Measurements from ENCODE around the gene PRICKLE1.

The PRICKLE1 gene

DNA sequence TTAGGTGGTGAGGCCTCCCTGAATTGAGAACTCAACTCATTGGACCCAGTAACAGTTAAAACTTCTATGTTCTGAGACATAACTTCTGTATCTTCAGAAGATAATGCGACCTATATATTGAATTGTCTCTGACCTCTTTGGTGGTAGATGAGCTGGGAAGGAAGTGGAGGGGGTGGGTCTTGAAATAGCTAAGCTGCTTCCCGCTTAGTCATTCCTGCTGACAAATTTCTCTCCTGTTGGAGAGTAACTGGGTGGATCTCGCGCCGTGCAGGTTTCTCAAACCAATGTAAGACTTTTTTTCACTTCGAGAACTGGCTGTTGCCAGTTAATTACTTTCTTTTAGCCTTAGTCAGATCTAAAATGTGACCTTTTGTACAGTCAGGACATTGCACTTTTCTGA lies 162.8 kb downstream of the PRICKLE1 start:
- H3K36me3 ChIP-seq (ENCODE audit: control insufficient read depth, insufficient read depth, low read length): peaks cover 6% of the 10 kb centered on the region
- H3K9me3 ChIP-seq (ENCODE audit: control insufficient read depth, insufficient read depth, low read depth, low read length): no peaks in the 10 kb centered on the region
- no peaks in the 10 kb centered on the region for H3K27me3 ChIP-seq (ENCODE audit: control insufficient read depth, insufficient read depth, low read length)
- H3K27ac ChIP-seq (ENCODE audit: low read depth, low read length): 0 out of 2 replicates have a peak overlapping the region, but pooled peaks have one; percentile 2
- H3K4me1 ChIP-seq (ENCODE audit: control insufficient read depth, insufficient read depth, low read length): peaks cover 11% of the 10 kb centered on the region
- H3K4me3 ChIP-seq (ENCODE audit: low read depth, low read length): no peak overlapping the region
- no peak overlapping the region for H3K9ac ChIP-seq (ENCODE audit: low read length)

DNA sequence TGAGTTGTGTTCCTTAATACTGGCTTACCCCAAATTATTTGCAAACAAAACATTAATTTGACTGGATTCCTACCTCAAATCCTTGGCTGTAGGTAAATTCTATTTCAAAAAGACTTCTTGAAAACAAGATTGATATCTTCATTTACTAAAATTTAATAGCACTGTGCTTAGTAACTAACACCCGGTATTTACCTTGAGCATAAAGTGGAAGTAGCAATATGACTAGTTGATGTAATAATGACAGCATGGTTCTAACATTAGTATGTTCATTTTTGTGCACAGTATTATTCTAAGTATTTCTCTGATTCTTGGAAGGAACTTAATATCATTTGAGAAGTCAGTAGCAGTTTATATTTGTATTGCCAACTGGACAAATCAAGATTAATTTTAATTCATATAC lies 166.8 kb downstream of the PRICKLE1 start:
- Histone ChIP-seq H3K27ac (ENCODE audit: low read depth, low read length) (no peak overlapping the region), H3K9me3 (ENCODE audit: control insufficient read depth, insufficient read depth, low read depth, low read length) (no peaks in the 10 kb centered on the region), H3K4me3 (ENCODE audit: low read depth, low read length) (no peak overlapping the region)

DNA sequence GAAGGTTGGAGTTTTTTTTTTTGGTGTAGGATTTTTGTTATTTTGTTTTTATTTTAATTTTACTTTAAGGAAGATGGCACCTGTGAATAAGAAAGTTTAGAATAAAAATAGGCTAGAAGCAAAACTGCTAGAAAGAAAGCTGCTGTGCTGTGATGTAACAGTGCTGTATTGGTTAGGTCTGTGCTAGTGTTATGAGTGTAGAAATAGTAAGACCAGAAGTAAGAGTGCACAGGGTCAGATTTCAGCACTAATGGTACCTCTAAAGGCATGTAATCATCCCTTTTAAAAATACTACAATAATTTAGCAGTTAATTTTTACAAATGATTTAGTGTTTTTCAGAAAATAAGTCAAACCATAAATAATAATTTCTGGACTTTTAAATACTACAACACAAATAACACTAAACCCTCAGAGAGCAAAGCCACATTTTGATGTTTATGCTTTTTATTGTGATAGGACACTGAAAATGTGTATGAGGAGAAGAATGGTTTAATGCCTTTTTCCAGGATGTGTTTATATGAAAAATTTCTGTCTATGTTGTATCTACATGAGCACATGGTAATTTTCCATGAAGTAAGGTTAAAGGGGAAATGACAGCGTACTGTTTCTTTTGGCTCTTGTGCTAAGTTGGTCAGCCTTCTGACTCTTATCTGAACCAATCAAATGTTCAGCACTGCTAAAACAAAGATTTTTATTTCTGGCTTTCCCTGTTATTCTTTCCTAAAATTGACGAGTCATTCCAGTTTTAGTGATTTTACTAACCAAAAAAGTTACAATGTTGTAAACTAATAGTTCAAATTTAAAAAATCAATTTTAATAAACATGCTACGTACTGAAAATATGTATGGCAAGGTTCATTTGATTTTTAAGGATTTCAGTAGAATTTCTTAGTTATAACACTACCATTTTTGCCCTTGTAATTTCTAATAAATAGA lies 167.4 kb downstream of the PRICKLE1 start:
- H3K9me3 ChIP-seq (ENCODE audit: control insufficient read depth, insufficient read depth, low read depth, low read length): no peaks in the 10 kb centered on the region
- no peak overlapping the region for H3K27ac ChIP-seq (ENCODE audit: low read depth, low read length)
- no peaks in the 10 kb centered on the region for H3K36me3 ChIP-seq (ENCODE audit: control insufficient read depth, insufficient read depth, low read length)
- no peak overlapping the region for H3K9ac ChIP-seq (ENCODE audit: low read length)
- no peaks in the 10 kb centered on the region for H3K27me3 ChIP-seq (ENCODE audit: control insufficient read depth, insufficient read depth, low read length)
- H3K4me1 ChIP-seq (ENCODE audit: control insufficient read depth, insufficient read depth, low read length): peaks cover 11% of the 10 kb centered on the region
- H3K4me3 ChIP-seq (ENCODE audit: low read depth, low read length): no peak overlapping the region

More for the DNA sequence above, 166.8 kb downstream of the PRICKLE1 start:
- H3K27me3 ChIP-seq (ENCODE audit: control insufficient read depth, insufficient read depth, low read length): no peaks in the 10 kb centered on the region
- H3K9ac ChIP-seq (ENCODE audit: low read length): no peak overlapping the region
- H3K4me1 ChIP-seq (ENCODE audit: control insufficient read depth, insufficient read depth, low read length): peaks cover 11% of the 10 kb centered on the region
- H3K36me3 ChIP-seq (ENCODE audit: control insufficient read depth, insufficient read depth, low read length): no peaks in the 10 kb centered on the region

DNA sequence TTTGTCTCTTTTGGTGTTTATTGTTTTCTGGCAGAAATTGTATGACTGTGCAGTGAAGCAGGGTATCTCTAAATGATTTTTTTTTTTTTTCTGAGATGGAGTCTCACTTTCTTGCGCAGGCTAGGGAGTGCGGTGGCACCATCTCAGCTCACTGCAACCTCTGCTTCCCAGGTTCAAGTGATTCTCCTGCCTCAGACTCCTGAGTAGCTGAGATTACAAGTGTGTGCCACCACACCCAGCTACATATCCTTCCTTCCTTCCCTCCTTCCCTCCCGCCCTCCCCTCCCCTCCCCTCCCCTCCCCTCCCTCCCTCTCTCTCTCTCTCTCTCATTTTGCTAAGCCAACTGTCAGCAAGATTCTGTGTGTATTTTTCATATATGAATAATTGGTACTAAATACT lies 169.2 kb downstream of the PRICKLE1 start:
- Histone ChIP-seq H3K9ac (ENCODE audit: low read length) (no peak overlapping the region), H3K36me3 (ENCODE audit: control insufficient read depth, insufficient read depth, low read length) (no peaks in the 10 kb centered on the region), H3K27me3 (ENCODE audit: control insufficient read depth, insufficient read depth, low read length) (no peaks in the 10 kb centered on the region), H3K4me3 (ENCODE audit: low read depth, low read length) (no peak overlapping the region), H3K9me3 (ENCODE audit: control insufficient read depth, insufficient read depth, low read depth, low read length) (no peaks in the 10 kb centered on the region), H3K27ac (ENCODE audit: low read depth, low read length) (no peak overlapping the region), H3K4me1 (ENCODE audit: control insufficient read depth, insufficient read depth, low read length) (no peaks in the 10 kb centered on the region)

DNA sequence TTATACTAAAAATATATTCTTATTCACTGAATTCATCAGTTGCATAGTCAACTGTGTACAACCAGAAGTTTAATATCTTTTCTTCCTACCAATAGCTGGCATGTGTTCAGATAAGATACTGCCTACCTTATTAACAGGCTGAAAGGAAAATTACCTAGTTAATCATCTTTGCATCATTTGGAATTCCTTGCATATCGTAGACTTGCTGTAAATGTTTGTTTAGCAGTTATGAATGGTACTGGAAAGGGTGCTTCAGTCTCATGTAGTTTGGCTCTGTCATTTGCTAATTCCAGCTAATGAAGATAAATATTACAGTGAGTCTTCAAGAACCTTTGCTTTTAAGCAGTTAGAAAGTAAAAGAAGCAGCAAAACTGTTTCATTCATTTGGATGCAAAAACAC lies 179.2 kb downstream of the PRICKLE1 start:
- no peaks in the 10 kb centered on the region for H3K27me3 ChIP-seq (ENCODE audit: control insufficient read depth, insufficient read depth, low read length)
- no peak overlapping the region for H3K4me3 ChIP-seq (ENCODE audit: low read depth, low read length)
- no peaks in the 10 kb centered on the region for H3K9me3 ChIP-seq (ENCODE audit: control insufficient read depth, insufficient read depth, low read depth, low read length)
- peaks cover 7% of the 10 kb centered on the region; the same call in 1 of the 2 replicates for H3K36me3 ChIP-seq (ENCODE audit: control insufficient read depth, insufficient read depth, low read length)
- no peak overlapping the region for H3K27ac ChIP-seq (ENCODE audit: low read depth, low read length)
- H3K9ac ChIP-seq (ENCODE audit: low read length): no peak overlapping the region
- H3K4me1 ChIP-seq (ENCODE audit: control insufficient read depth, insufficient read depth, low read length): no peaks in the 10 kb centered on the region

DNA sequence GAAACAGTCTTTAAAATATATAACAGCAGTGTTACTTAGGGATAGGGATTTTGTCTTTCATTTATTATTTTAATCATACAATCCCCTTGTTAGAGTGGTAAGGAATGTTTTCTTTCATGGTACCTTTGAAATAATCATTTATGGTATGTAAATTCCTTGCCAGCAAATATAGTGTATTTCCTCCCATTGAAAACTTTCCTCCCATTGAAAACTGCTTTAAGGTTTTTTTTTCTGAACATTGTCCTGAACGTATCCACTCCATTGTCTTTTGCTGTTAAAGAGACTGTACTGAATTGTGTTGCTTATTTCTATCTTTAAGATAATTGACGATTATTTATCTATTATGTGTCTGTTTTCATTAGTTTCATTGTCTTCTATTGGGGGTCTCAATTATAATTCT lies 180.1 kb downstream of the PRICKLE1 start:
- H3K27ac ChIP-seq (ENCODE audit: low read depth, low read length): no peak overlapping the region
- no peaks in the 10 kb centered on the region for H3K27me3 ChIP-seq (ENCODE audit: control insufficient read depth, insufficient read depth, low read length)
- H3K9me3 ChIP-seq (ENCODE audit: control insufficient read depth, insufficient read depth, low read depth, low read length): no peaks in the 10 kb centered on the region
- no peak overlapping the region for H3K9ac ChIP-seq (ENCODE audit: low read length)
- H3K4me1 ChIP-seq (ENCODE audit: control insufficient read depth, insufficient read depth, low read length): no peaks in the 10 kb centered on the region
- peaks cover 7% of the 10 kb centered on the region; the same call in 1 of the 2 replicates for H3K36me3 ChIP-seq (ENCODE audit: control insufficient read depth, insufficient read depth, low read length)
- no peak overlapping the region for H3K4me3 ChIP-seq (ENCODE audit: low read depth, low read length)

DNA sequence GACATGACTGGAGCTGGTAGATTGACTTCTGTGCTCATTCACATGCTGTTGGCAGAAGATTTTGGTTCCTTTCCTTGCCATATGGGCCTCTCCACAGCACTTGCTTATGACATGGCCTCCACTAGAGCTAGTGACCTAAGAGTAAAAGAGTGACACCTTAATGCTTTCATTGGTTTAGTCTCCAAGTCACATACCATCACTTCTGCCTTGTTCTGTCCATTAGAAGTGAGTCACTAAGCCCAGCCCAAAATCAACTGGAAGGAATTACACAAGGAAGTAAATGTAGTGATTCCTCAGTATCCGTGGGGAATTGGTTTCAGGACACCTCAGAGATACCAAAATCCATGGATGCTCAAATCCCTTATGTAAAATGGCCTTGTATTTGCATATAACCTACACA lies 182.2 kb downstream of the PRICKLE1 start:
- peaks cover 11% of the 10 kb centered on the region for H3K36me3 ChIP-seq (ENCODE audit: control insufficient read depth, insufficient read depth, low read length)
- no peak overlapping the region for H3K4me3 ChIP-seq (ENCODE audit: low read depth, low read length)
- no peak overlapping the region for H3K27ac ChIP-seq (ENCODE audit: low read depth, low read length)
- no peaks in the 10 kb centered on the region for H3K27me3 ChIP-seq (ENCODE audit: control insufficient read depth, insufficient read depth, low read length)
- H3K9ac ChIP-seq (ENCODE audit: low read length): no peak overlapping the region
- H3K9me3 ChIP-seq (ENCODE audit: control insufficient read depth, insufficient read depth, low read depth, low read length): no peaks in the 10 kb centered on the region
- no peaks in the 10 kb centered on the region for H3K4me1 ChIP-seq (ENCODE audit: control insufficient read depth, insufficient read depth, low read length)
